ENCODE results near the gene GABRG3.

Gene GABRG3

DNA sequence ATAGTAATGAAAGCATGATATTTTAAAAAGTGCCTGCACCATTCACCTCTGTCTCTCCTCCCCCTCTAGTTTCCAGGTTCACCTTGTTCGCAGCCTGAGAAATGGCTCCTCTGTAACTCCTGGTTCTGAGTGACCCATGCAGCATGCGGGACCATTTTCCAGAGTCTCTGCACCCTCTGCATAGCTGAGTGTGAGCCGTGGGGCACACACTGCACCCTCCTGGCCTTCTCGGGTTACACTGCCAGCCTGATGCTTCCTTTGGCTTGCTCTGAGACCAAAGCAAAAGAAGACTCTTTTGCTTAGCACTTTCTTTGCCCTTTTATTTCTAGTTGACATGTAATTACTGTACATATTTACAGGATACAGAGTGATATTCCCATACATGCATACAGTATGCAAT, 287.3 kb downstream of the GABRG3 start:
- TF ChIP-seq, protein P1, sequence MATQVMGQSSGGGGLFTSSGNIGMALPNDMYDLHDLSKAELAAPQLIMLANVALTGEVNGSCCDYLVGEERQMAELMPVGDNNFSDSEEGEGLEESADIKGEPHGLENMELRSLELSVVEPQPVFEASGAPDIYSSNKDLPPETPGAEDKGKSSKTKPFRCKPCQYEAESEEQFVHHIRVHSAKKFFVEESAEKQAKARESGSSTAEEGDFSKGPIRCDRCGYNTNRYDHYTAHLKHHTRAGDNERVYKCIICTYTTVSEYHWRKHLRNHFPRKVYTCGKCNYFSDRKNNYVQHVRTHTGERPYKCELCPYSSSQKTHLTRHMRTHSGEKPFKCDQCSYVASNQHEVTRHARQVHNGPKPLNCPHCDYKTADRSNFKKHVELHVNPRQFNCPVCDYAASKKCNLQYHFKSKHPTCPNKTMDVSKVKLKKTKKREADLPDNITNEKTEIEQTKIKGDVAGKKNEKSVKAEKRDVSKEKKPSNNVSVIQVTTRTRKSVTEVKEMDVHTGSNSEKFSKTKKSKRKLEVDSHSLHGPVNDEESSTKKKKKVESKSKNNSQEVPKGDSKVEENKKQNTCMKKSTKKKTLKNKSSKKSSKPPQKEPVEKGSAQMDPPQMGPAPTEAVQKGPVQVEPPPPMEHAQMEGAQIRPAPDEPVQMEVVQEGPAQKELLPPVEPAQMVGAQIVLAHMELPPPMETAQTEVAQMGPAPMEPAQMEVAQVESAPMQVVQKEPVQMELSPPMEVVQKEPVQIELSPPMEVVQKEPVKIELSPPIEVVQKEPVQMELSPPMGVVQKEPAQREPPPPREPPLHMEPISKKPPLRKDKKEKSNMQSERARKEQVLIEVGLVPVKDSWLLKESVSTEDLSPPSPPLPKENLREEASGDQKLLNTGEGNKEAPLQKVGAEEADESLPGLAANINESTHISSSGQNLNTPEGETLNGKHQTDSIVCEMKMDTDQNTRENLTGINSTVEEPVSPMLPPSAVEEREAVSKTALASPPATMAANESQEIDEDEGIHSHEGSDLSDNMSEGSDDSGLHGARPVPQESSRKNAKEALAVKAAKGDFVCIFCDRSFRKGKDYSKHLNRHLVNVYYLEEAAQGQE (IDR thresholded peaks at IDR 0.05; ENCODE audit: insufficient read depth in 1 of 2, low read depth in 2 of 2, low read length in 2 of 2) = no peak
- TF ChIP-seq SIN3A (IDR thresholded peaks at IDR 0.05; ENCODE audit: borderline replicate concordance, insufficient read depth, low read length) (no peak), FOXP2 (optimal IDR thresholded peaks at IDR 0.05; ENCODE audit: borderline replicate concordance, extremely low read depth, extremely low read length, insufficient read depth) (no peak), POLR2AphosphoS5 (IDR thresholded peaks at IDR 0.05; ENCODE audit: low read depth, low read length) (no peak), TAF1 (IDR thresholded peaks at IDR 0.05; ENCODE audit: borderline replicate concordance, insufficient read depth, low read length) (no peak)

DNA sequence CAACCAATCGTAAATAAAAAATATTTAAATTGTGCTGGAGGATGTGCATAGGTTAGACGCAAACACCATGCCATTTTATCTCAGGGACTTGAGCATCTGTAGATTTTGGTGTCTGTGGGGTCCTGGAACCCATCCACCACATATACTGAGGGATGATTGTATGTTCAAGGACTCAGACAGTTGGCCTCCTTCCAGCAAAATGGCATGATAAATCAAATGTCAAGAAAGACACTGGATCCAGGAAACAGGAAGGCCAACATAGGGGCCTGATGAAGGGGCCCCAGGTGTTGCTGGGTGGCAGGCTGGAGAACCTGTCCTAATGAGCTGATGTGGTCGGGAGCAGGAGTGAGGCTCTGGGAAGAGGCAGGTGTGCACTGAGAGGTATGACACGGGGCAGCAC, 289.5 kb downstream of the GABRG3 start:
- TF ChIP-seq TAF1 (IDR thresholded peaks at IDR 0.05; ENCODE audit: borderline replicate concordance, insufficient read depth, low read length) (no peak), POLR2AphosphoS5 (IDR thresholded peaks at IDR 0.05; ENCODE audit: low read depth, low read length) (no peak), FOXP2 (optimal IDR thresholded peaks at IDR 0.05; ENCODE audit: borderline replicate concordance, extremely low read depth, extremely low read length, insufficient read depth) (no peak), SIN3A (IDR thresholded peaks at IDR 0.05; ENCODE audit: borderline replicate concordance, insufficient read depth, low read length) (no peak)
- TF ChIP-seq, protein P1 (IDR thresholded peaks at IDR 0.05; ENCODE audit: insufficient read depth in 1 of 2, low read depth in 2 of 2, low read length in 2 of 2) = no peak

DNA sequence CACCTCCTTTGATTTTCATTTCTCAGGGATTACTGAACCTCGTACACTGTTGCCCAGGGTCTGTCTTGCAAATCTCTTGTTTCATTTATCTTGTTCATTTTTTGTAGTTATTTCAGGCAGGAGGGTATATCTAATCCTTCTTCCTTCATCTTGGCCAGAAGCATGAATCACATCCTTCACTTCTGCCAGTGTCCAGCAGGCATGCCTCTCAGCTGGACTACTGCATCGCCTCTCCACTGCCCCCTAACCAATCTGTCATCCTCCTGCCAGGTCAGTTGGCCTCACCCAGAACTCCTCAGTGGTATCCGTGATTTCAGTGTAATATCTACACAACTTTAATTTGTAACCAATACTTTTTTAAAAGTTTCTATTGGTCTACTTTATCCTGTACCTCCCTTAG, 297.9 kb downstream of the GABRG3 start:
- TF ChIP-seq FOXP2 (optimal IDR thresholded peaks at IDR 0.05; ENCODE audit: borderline replicate concordance, extremely low read depth, extremely low read length, insufficient read depth) = no peak
- no peak for TF ChIP-seq POLR2AphosphoS5 (IDR thresholded peaks at IDR 0.05; ENCODE audit: low read depth, low read length)
- TF ChIP-seq, protein P1 (IDR thresholded peaks at IDR 0.05; ENCODE audit: insufficient read depth in 1 of 2, low read depth in 2 of 2, low read length in 2 of 2) = no peak
- no peak for TF ChIP-seq TAF1 (IDR thresholded peaks at IDR 0.05; ENCODE audit: borderline replicate concordance, insufficient read depth, low read length)
- TF ChIP-seq SIN3A (IDR thresholded peaks at IDR 0.05; ENCODE audit: borderline replicate concordance, insufficient read depth, low read length) = no peak

DNA sequence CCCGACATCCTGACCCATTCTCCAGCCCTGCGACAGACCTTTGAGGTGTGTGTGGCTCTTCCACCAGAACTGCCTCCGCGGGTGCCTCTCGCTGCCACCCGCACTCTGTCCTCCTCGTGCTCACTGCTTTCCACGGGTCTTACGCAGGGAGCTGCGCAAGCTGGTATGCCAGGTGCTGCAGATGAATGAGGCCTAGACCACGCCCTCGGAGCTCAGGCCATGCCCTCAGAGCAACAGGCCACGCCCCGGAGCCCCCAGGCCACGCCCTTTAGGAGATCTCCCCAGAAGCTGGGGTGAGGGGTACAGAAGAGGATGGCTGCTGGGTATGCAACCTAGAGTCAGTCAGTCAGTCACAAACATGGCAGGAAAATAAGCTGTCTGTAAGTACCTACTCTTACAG, 300.3 kb downstream of the GABRG3 start:
- TF ChIP-seq POLR2AphosphoS5 (IDR thresholded peaks at IDR 0.05; ENCODE audit: low read depth, low read length) (no peak), SIN3A (IDR thresholded peaks at IDR 0.05; ENCODE audit: borderline replicate concordance, insufficient read depth, low read length) (no peak), FOXP2 (optimal IDR thresholded peaks at IDR 0.05; ENCODE audit: borderline replicate concordance, extremely low read depth, extremely low read length, insufficient read depth) (no peak), TAF1 (IDR thresholded peaks at IDR 0.05; ENCODE audit: borderline replicate concordance, insufficient read depth, low read length) (no peak)
- TF ChIP-seq, protein P1 (IDR thresholded peaks at IDR 0.05; ENCODE audit: insufficient read depth in 1 of 2, low read depth in 2 of 2, low read length in 2 of 2) = no peak

DNA sequence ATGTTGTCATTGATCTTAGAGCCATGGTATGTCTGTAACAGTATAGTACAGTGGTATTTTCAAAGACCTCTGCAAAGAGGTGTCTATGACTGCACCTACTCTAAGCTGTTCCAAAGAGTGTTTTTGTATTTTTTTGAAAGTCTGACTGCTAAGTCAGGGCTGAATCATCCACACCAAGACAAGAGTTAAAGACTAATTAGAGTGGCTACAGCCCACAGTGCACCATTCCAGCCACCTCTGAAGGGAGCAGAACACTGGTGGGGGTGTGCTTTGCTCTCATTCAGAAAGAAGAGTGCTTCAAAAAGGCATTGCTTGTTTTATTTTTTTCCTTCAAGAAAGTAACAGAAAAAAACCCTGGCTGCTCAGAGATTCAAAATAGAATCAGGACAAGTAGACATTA, 301.4 kb downstream of the GABRG3 start:
- TF ChIP-seq, protein P1 (IDR thresholded peaks at IDR 0.05; ENCODE audit: insufficient read depth in 1 of 2, low read depth in 2 of 2, low read length in 2 of 2) = no peak
- no peak for TF ChIP-seq TAF1 (IDR thresholded peaks at IDR 0.05; ENCODE audit: borderline replicate concordance, insufficient read depth, low read length)
- no peak for TF ChIP-seq POLR2AphosphoS5 (IDR thresholded peaks at IDR 0.05; ENCODE audit: low read depth, low read length)

All from PFSK-1 (cell line).